Keratinocyte (primary cell): ENCODE results near the gene CRABP1. TPM values are rescaled to one million over a fixed set of nuclear protein-coding genes. Genes with fewer than 3 reads are reported as not detected.

Experiments used
- DNase-seq: peaks from one replicate; pipeline ENCODE4 v3.0.0-alpha.2; 2011; ENCODE audit warnings: low read depth, missing footprints, low spot score
- FAIRE-seq: peaks from 2 replicates; lab custom pipeline; 2011; peaks lifted over from hg19 to GRCh38; lab: Jason Lieb, UNC
- H2AFZ ChIP-seq: 2 replicates; pipeline ENCODE4 v1.6.0; 2012; ENCODE audit warnings: low read length, control low read depth, inconsistent platforms; ENCODE audit not compliant: control insufficient read depth
- H3K27ac ChIP-seq: 2 replicates; pipeline ENCODE4 v1.5.1; 2011; ENCODE audit warnings: low read length; ENCODE audit not compliant: control insufficient read depth, insufficient read depth
- H3K27me3 ChIP-seq: 3 replicates; pipeline ENCODE4 v1.6.0; 2011; ENCODE audit warnings: low read length; ENCODE audit not compliant: control insufficient read depth, insufficient read depth; ENCODE audit errors: extremely low read depth
- H3K36me3 ChIP-seq, 2 experiments: 2 replicates in 1 of 2; 3 replicates in 1 of 2; pipeline ENCODE4 v1.5.1; 2011; ENCODE audit warnings: low read length in 2 of 2, mild to moderate bottlenecking in 1 of 2; ENCODE audit not compliant: control insufficient read depth in 2 of 2, insufficient read depth in 2 of 2; ENCODE audit errors: extremely low read depth in 1 of 2
- H3K4me1 ChIP-seq: 3 replicates; pipeline ENCODE4 v1.5.1; 2011; ENCODE audit warnings: low read length; ENCODE audit not compliant: control insufficient read depth, insufficient read depth; ENCODE audit errors: extremely low read depth
- H3K4me2 ChIP-seq: 3 replicates; pipeline ENCODE4 v1.6.0; 2011; ENCODE audit warnings: low read depth, low read length; ENCODE audit not compliant: control insufficient read depth, insufficient read depth; ENCODE audit errors: extremely low read depth
- H3K4me3 ChIP-seq, 3 experiments: fragments of 200-600 bp in 1 of 3; sonication (generic) in 1 of 3; 2 replicates in 2 of 3; 3 replicates in 1 of 3; pipeline ENCODE4 v1.5.1; 2011 to 2016; ENCODE audit warnings: low read length in 3 of 3, mild to moderate bottlenecking in 3 of 3, control low read depth in 2 of 3, inconsistent platforms in 1 of 3, low read depth in 1 of 3, mixed read lengths in 1 of 3, mixed run types in 1 of 3, moderate library complexity in 1 of 3; ENCODE audit not compliant: control insufficient read depth in 2 of 3, insufficient read depth in 2 of 3; ENCODE audit errors: extremely low read depth in 1 of 3
- H3K79me2 ChIP-seq: 2 replicates; pipeline ENCODE4 v1.6.0; 2012; ENCODE audit warnings: low read length; ENCODE audit not compliant: control insufficient read depth, insufficient read depth
- H3K9ac ChIP-seq: 3 replicates; pipeline ENCODE4 v1.6.0; 2011; ENCODE audit warnings: low read length; ENCODE audit not compliant: control insufficient read depth, insufficient read depth; ENCODE audit errors: extremely low read depth
- H3K9me1 ChIP-seq: 3 replicates; pipeline ENCODE4 v1.6.0; 2011; ENCODE audit warnings: low read length; ENCODE audit not compliant: control insufficient read depth, insufficient read depth; ENCODE audit errors: extremely low read depth
- H3K9me3 ChIP-seq: 2 replicates; pipeline ENCODE4 v1.5.1; 2012; ENCODE audit warnings: low read depth, low read length; ENCODE audit not compliant: control insufficient read depth
- H4K20me1 ChIP-seq: 3 replicates; pipeline ENCODE4 v1.6.0; 2011; ENCODE audit warnings: low read length; ENCODE audit not compliant: control insufficient read depth, insufficient read depth; ENCODE audit errors: extremely low read depth
- EZH2 ChIP-seq: IDR thresholded peaks from one replicate; pipeline ENCODE4 v1.6.1; 2012; ENCODE audit warnings: inconsistent platforms, mild to moderate bottlenecking, low read length, moderate library complexity
- dilution Hi-C: fragments of 300-500 bp; cut with MboI; formaldehyde crosslinking; loops from one replicate; pipeline ENCODE4 v1.7.0; 2020; ENCODE audit warnings: low sequenced_read_pairs; ENCODE audit not compliant: extremely low pct_ligation_motif_present
- polyA plus RNA-seq, 5 experiments: library from polyadenylated mRNA; depleted of rRNA in 3 of 5; stranded (reverse) in 3 of 5; stranded (forward) in 1 of 5; unstranded in 1 of 5; fragments of >200 nt; gene quantifications; 1 replicate in 1 of 5; 2 replicates in 3 of 5; 3 replicates in 1 of 5; pipeline versions ENCODE4 v1.2.1 to v1.2.3, GENCODE V29; 2011 to 2012; ENCODE audit warnings: missing spikeins in 2 of 5, low read depth in 1 of 5, low replicate concordance in 1 of 5
- TF ChIP-seq, protein P1 (sequence below), 3 experiments: IDR thresholded peaks in 1 of 3; conservative IDR thresholded peaks in 1 of 3; optimal IDR thresholded peaks in 1 of 3; 2 replicates in 2 of 3; 3 replicates in 1 of 3; pipeline versions ENCODE3 to v1.5.1; 2011; ENCODE audit warnings: low read length in 3 of 3, mild to moderate bottlenecking in 3 of 3, moderate library complexity in 2 of 3, control low read depth in 1 of 3, inconsistent platforms in 1 of 3; ENCODE audit not compliant: insufficient read depth in 2 of 3; ENCODE audit errors: extremely low read depth in 1 of 3

CRABP1 gene
- polyA plus RNA-seq, 1 donor (not counting 4 experiments of a cell fraction or from before 2014, with no cell fraction given): not detected

DNA sequence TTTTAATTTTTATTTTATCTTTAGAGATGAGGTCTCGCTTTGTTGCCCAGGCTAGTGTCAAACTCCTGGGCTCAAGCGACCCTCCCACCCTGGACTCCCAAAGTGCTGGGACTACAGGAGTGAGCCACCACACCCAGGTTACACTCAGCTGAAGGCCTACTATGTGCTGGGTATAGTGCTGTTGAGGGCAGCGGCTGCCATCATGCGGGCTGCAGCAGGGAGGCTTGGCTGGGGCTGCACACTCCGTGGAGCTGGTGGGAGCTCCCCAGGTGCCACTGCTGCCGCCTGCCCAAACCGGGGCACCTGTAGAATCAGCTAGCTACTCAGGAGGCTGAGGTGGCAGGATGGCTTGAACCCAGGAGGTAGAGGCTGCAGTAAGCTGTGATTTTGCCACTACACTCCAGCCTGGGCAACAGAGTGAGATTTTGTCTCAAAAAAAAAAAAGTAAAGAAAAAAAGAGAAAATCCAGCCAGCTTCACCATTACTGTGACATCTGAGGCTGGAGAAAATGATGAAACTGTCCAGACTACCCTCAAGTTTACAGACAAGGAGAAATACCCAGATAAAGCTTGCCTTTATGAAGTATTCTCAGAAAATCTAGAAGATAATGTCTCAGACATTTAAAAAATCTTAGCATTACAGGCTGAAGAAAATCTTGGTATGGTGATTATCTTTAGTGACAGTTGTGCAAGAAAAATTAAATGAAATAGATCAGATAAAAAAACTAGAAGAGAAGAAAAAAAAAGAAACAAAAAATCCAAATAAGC is 42.1 kb downstream of the CRABP1 start:
- H2AFZ ChIP-seq: no peak overlapping the region
- no peaks in the 10 kb centered on the region for H3K4me1 ChIP-seq
- H3K79me2 ChIP-seq: no peaks in the 10 kb centered on the region
- H3K9me3 ChIP-seq: no peaks in the 10 kb centered on the region
- H3K9ac ChIP-seq: no peak overlapping the region
- H3K27me3 ChIP-seq: peaks cover 30% of the 10 kb centered on the region
- dilution Hi-C loops: no loop called here
- H3K4me3 ChIP-seq: no peak overlapping the region
- H3K9me1 ChIP-seq: no peaks in the 10 kb centered on the region
- TF ChIP-seq EZH2: no peak
- TF ChIP-seq, protein P1, sequence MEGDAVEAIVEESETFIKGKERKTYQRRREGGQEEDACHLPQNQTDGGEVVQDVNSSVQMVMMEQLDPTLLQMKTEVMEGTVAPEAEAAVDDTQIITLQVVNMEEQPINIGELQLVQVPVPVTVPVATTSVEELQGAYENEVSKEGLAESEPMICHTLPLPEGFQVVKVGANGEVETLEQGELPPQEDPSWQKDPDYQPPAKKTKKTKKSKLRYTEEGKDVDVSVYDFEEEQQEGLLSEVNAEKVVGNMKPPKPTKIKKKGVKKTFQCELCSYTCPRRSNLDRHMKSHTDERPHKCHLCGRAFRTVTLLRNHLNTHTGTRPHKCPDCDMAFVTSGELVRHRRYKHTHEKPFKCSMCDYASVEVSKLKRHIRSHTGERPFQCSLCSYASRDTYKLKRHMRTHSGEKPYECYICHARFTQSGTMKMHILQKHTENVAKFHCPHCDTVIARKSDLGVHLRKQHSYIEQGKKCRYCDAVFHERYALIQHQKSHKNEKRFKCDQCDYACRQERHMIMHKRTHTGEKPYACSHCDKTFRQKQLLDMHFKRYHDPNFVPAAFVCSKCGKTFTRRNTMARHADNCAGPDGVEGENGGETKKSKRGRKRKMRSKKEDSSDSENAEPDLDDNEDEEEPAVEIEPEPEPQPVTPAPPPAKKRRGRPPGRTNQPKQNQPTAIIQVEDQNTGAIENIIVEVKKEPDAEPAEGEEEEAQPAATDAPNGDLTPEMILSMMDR (optimal IDR thresholded peaks at IDR 0.05 in 1 of 3, IDR thresholded peaks at IDR 0.05 in 1 of 3, conservative IDR thresholded peaks at IDR 0.05 in 1 of 3; ENCODE audit: extremely low read depth in 1 of 3, insufficient read depth in 2 of 3, low read length in 3 of 3): no peak
- H4K20me1 ChIP-seq: no peaks in the 10 kb centered on the region
- no peak overlapping the region for H3K4me2 ChIP-seq
- FAIRE-seq (no peak), DNase-seq (no peak)
- H3K36me3 ChIP-seq: no peaks in the 10 kb centered on the region
- H3K27ac ChIP-seq: no peak overlapping the region

DNA sequence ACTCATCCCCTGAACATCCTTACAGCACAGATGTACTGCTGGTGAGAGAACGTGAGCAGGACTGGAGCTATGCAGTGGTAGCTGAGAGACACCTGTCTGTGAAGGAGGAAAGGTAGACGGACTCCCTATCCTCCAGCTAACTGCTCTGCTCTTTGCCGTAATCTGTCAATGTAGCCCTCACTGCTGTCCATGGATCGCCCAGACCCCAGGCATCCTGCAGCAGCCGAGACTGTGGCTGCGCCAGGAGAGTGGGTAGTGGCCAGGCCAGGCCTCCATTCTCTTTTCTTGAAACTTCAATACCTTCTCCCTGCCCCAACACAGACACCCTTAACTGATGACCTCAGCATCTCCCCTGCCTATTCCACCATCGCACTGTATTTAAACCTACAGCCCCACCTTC is 44.5 kb downstream of the CRABP1 start:
- Histone ChIP-seq H3K36me3 (no peaks in the 10 kb centered on the region), H3K9me3 (no peaks in the 10 kb centered on the region), H3K27ac (no peak overlapping the region), H3K27me3 (peaks cover 41% of the 10 kb centered on the region), H3K4me3 (no peak overlapping the region), H2AFZ (no peak overlapping the region), H3K4me1 (no peaks in the 10 kb centered on the region), H4K20me1 (no peaks in the 10 kb centered on the region), H3K4me2 (no peak overlapping the region), H3K79me2 (no peaks in the 10 kb centered on the region), H3K9me1 (no peaks in the 10 kb centered on the region), H3K9ac (no peak overlapping the region)
- dilution Hi-C loops: no loop called here
- no peak for TF ChIP-seq EZH2
- TF ChIP-seq, protein P1 (optimal IDR thresholded peaks at IDR 0.05 in 1 of 3, IDR thresholded peaks at IDR 0.05 in 1 of 3, conservative IDR thresholded peaks at IDR 0.05 in 1 of 3; ENCODE audit: extremely low read depth in 1 of 3, insufficient read depth in 2 of 3, low read length in 3 of 3): no peak
- FAIRE-seq (no peak), DNase-seq (no peak)
